ENCODE data around the gene GPAM. TPM values are rescaled to one million over a fixed set of nuclear protein-coding genes. Genes with fewer than 3 reads are reported as not detected.
"Not testable (repeated sequence)": the region's sequence is repeated elsewhere in the genome, so short reads cannot be mapped to it uniquely, and the experiment has no call there.

GPAM gene
- total and polyA plus RNA-seq, 7 experiments from 2014 or later: 2.6 to 11.3 (median 4.3) TPM

DNA sequence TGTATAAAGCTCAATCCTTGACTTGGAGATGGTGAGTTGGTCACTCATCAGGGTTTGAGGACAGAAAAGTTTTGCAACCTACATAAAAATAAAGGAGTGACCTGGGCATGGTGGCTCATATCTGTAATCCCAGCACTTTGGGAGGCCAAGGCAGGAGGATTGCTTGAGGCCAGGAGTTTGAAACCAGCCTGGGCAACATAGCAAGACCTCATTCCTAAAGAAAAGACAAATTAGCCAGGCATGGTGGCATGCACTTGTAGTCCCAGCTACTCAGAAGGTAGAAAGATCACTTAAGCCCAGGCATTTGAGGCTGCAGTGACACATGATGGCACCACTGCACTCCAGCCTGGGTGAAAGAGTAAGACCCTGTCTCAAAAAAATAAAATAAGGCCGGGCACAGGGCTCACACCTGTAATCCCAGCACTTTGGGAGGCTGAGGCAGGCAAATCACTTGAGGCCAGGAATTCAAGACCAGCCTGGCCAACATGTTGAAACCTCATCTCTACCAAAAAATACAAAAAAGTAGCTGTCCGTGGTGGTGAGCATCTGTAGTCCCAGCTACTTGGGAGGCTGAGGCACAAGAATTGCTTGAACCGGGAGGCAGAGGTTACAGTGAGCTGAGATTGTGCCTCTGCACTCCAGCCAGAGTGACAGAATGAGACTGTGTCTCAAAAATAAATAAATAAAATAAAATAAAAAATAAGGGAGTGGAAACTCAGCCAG, 45.0 kb upstream of the GPAM start:
- intact Hi-C loops (cut with micrococcal nuclease); H3K9me3 ChIP-seq (ENCODE audit: control insufficient read depth in 2 of 3, low read length in 3 of 3); H3K4me3 Mint-ChIP-seq; H3K36me3 Mint-ChIP-seq; DNase-seq; H3K4me1 ChIP-seq (ENCODE audit: control insufficient read depth in 2 of 2, insufficient read depth in 2 of 2, low read length in 2 of 2); H3K4me3 ChIP-seq (ENCODE audit: low read length); H3K9me3 Mint-ChIP-seq; H3K27ac Mint-ChIP-seq; ATAC-seq; POLR2A ChIA-PET; H3K36me3 ChIP-seq (ENCODE audit: control insufficient read depth in 2 of 3, insufficient read depth in 3 of 3, low read length in 3 of 3); H3K27me3 ChIP-seq (ENCODE audit: control insufficient read depth in 2 of 2, insufficient read depth in 2 of 2, low read length in 2 of 2); H3K4me1 Mint-ChIP-seq; H3K27ac ChIP-seq (ENCODE audit: low read depth, low read length): not testable (repeated sequence)
- CTCF ChIA-PET: interaction anchor here (0.9 kb wide), 1 partner anchor 12 kb away, joined by 8 read pairs; no protein-coding TSS in a partner anchor
- H3K27me3 Mint-ChIP-seq: peaks cover 5 to 40% (median 16%) of the 10 kb centered on the region in 5 donors

DNA sequence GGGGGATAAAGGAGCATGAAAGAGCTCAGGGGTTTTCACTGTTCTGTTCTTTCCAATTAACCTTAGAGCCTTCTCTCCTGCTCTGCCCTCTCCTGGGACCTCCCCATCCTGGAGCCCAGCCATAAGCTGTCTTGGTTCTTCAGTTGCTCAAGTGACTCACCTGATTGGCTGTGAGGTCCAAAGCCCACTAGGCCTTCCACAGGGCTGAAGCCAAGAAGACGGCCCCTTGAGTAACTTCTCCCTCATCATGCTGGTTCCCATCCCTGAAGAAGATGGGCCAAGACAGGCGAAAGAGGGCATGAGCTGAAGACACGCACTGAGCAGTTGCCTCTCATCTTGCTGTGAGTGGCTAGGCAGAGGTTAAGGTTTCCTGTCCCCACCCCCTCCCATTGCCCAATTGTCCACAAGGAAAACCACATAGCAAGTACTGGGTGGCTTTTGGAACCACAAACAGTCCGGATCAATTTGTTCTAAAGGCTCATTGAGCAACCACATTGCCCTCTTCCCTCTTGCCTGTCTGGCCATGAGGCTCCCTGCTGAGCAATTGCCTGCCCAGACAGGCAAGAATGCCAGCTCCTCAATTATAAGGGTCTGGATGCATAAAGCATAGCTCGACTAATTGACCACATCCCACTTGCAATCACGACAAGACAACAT, 43.9 kb upstream of the GPAM start:
- CTCF ChIA-PET: interaction anchor here (0.9 kb wide), 1 partner anchor 13 kb away, joined by 8 read pairs; no protein-coding TSS in a partner anchor

DNA sequence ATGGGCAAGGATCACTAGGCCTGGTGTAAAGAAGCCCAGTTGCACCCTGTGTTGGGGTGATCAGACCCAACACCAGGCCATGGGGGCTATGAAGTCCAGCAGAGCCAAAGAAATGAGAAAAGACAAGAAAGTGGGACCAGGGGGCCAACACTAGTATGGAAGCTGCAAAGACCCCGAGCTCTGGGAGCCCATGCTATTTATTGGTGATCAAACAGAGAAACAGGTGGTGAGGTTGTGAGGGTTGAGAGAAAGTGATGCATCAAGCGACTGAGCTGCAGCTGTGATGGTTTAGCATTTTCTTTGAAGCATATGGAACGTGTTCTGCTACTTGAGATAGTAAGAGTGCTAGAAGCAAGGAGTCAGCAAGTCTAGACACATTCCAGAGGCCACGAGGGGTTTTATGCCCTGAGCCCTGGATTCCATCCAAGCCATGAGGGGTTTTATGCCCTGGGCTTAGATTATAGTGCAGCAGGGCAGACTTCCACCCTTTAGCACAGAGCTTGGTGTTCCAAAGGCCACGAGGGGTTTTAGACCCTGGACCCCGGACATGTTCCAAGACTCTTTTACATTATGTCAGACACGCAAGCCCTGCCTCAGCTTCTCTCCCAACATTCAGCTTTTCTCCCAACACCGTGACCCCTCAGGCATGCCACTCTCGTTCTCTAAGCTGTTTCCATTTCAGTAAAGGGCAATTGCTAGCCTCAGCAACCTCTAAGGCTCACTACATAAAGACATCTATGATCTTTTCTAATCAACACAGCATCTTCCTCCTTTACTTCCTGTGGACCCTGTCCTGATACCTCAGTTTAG, 43.1 kb upstream of the GPAM start:
- intact Hi-C loops (cut with micrococcal nuclease): no loop called here
- H3K4me1 Mint-ChIP-seq: no peaks in the 10 kb centered on the region

More for the DNA sequence above, 43.9 kb upstream of the GPAM start:
- H3K4me3 ChIP-seq (ENCODE audit: low read length): no peak overlapping the region
- H3K36me3 Mint-ChIP-seq: no peaks in the 10 kb centered on the region
- no peak overlapping the region for H3K27ac Mint-ChIP-seq
- no peaks in the 10 kb centered on the region for H3K27me3 ChIP-seq (ENCODE audit: control insufficient read depth in 2 of 2, insufficient read depth in 2 of 2, low read length in 2 of 2)
- H3K4me1 Mint-ChIP-seq: no peaks in the 10 kb centered on the region
- H3K27me3 Mint-ChIP-seq: peaks cover 5 to 42% (median 21%) of the 10 kb centered on the region in 5 donors
- no peaks in the 10 kb centered on the region for H3K36me3 ChIP-seq (ENCODE audit: control insufficient read depth in 2 of 3, insufficient read depth in 3 of 3, low read length in 3 of 3)
- no peak overlapping the region for H3K4me3 Mint-ChIP-seq
- peaks cover 0 to 4% (median 0%) of the 10 kb centered on the region in 11 donors for H3K9me3 Mint-ChIP-seq
- POLR2A ChIA-PET: interaction anchor here (0.6 kb wide), 1 partner anchor 13 kb away, joined by 5 read pairs; no protein-coding TSS in a partner anchor
- ATAC-seq: no peak
- no peak for DNase-seq
- H3K27ac ChIP-seq (ENCODE audit: low read depth, low read length): no peak overlapping the region
- no peaks in the 10 kb centered on the region for H3K4me1 ChIP-seq (ENCODE audit: control insufficient read depth in 2 of 2, insufficient read depth in 2 of 2, low read length in 2 of 2)
- intact Hi-C loops (cut with micrococcal nuclease): no loop called here
- no peaks in the 10 kb centered on the region for H3K9me3 ChIP-seq (ENCODE audit: control insufficient read depth in 2 of 3, low read length in 3 of 3)

GRCh38 chr10:112225771-112226438, 42.3 kb upstream of the GPAM start:
- Histone ChIP-seq H3K4me3 (ENCODE audit: low read length) (no peak overlapping the region), H3K4me1 (ENCODE audit: control insufficient read depth in 2 of 2, insufficient read depth in 2 of 2, low read length in 2 of 2) (no peaks in the 10 kb centered on the region), H3K27me3 (ENCODE audit: control insufficient read depth in 2 of 2, insufficient read depth in 2 of 2, low read length in 2 of 2) (no peaks in the 10 kb centered on the region), H3K27ac (ENCODE audit: low read depth, low read length) (no peak overlapping the region), H3K36me3 (ENCODE audit: control insufficient read depth in 2 of 3, insufficient read depth in 3 of 3, low read length in 3 of 3) (no peaks in the 10 kb centered on the region), H3K9me3 (ENCODE audit: control insufficient read depth in 2 of 3, low read length in 3 of 3) (no peaks in the 10 kb centered on the region)
- Mint-ChIP-seq H3K9me3 (peaks cover 0 to 5% (median 0%) of the 10 kb centered on the region in 11 donors), H3K27ac (no peak overlapping the region), H3K4me3 (no peak overlapping the region), H3K36me3 (no peaks in the 10 kb centered on the region), H3K4me1 (no peaks in the 10 kb centered on the region), H3K27me3 (peaks cover 1 to 35% (median 21%) of the 10 kb centered on the region in 5 donors)
- DNase-seq: no peak
- ChIA-PET POLR2A (interaction anchor here (0.7 kb wide), 1 partner anchor 23 kb away, joined by 3 read pairs; no protein-coding TSS in a partner anchor), CTCF (no interaction called here)
- intact Hi-C loops (cut with micrococcal nuclease): no loop called here
- no peak for ATAC-seq

More for the DNA sequence above, 43.1 kb upstream of the GPAM start:
- Mint-ChIP-seq H3K36me3 (no peaks in the 10 kb centered on the region), H3K27ac (no peak overlapping the region), H3K27me3 (peaks cover 5 to 39% (median 21%) of the 10 kb centered on the region in 5 donors), H3K4me3 (no peak overlapping the region), H3K9me3 (peaks cover 0 to 4% (median 0%) of the 10 kb centered on the region in 11 donors)
- no peaks in the 10 kb centered on the region for H3K9me3 ChIP-seq (ENCODE audit: control insufficient read depth in 2 of 3, low read length in 3 of 3)
- no peak for ATAC-seq
- no peaks in the 10 kb centered on the region for H3K4me1 ChIP-seq (ENCODE audit: control insufficient read depth in 2 of 2, insufficient read depth in 2 of 2, low read length in 2 of 2)
- DNase-seq: no peak
- no peaks in the 10 kb centered on the region for H3K36me3 ChIP-seq (ENCODE audit: control insufficient read depth in 2 of 3, insufficient read depth in 3 of 3, low read length in 3 of 3)
- POLR2A ChIA-PET: no interaction called here
- H3K27me3 ChIP-seq (ENCODE audit: control insufficient read depth in 2 of 2, insufficient read depth in 2 of 2, low read length in 2 of 2): no peaks in the 10 kb centered on the region
- no peak overlapping the region for H3K4me3 ChIP-seq (ENCODE audit: low read length)
- CTCF ChIA-PET: no interaction called here
- H3K27ac ChIP-seq (ENCODE audit: low read depth, low read length): no peak overlapping the region

- peaks cover 0 to 3% (median 0%) of the 10 kb centered on the region in 3 experiments for H3K9me3 ChIP-seq (ENCODE audit: control insufficient read depth in 2 of 3, low read length in 3 of 3)
- intact Hi-C loops (cut with micrococcal nuclease): no loop called here
- ChIA-PET CTCF (no interaction called here), POLR2A (no interaction called here)
- H3K27me3 ChIP-seq (ENCODE audit: control insufficient read depth in 2 of 2, insufficient read depth in 2 of 2, low read length in 2 of 2): no peaks in the 10 kb centered on the region
- ATAC-seq (no peak), DNase-seq (no peak)
- peaks cover 0 to 39% (median 18%) of the 10 kb centered on the region in 5 donors for H3K27me3 Mint-ChIP-seq
- peaks cover 0 to 13% (median 7%) of the 10 kb centered on the region in 11 donors for H3K9me3 Mint-ChIP-seq
- no peak overlapping the region for H3K4me3 ChIP-seq (ENCODE audit: low read length)
- H3K4me1 ChIP-seq (ENCODE audit: control insufficient read depth in 2 of 2, insufficient read depth in 2 of 2, low read length in 2 of 2): no peaks in the 10 kb centered on the region
- H3K27ac Mint-ChIP-seq: no peak overlapping the region
- no peak overlapping the region for H3K27ac ChIP-seq (ENCODE audit: low read depth, low read length)
- H3K4me1 Mint-ChIP-seq: no peaks in the 10 kb centered on the region
- no peaks in the 10 kb centered on the region for H3K36me3 ChIP-seq (ENCODE audit: control insufficient read depth in 2 of 3, insufficient read depth in 3 of 3, low read length in 3 of 3)
- no peak overlapping the region for H3K4me3 Mint-ChIP-seq
- peaks cover 0 to 5% (median 0%) of the 10 kb centered on the region in 5 donors for H3K36me3 Mint-ChIP-seq
These were observed 41.5 kb upstream of the GPAM start for GRCh38 chr10:112224933-112225529.

DNA sequence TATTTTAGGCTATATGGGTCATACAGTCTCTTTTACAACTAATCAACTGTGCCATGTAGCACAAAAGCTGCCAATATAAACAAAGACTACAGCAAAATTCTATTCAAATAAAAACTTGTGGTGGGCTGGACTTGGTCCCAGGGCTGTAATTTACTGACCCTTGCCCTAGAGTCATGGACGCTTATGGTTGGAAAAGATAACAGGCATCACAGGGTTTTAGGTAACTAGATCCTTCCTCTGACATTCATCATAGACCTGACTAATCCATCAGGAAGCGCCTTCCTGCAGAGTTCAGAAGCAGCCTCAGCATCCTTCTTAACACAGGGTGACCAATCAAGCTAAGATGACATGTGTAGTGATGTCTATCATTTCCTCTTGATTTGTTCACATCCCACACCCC, 40.2 kb upstream of the GPAM start:
- Mint-ChIP-seq H3K27me3 (peaks cover 0 to 38% (median 18%) of the 10 kb centered on the region in 5 donors), H3K4me3 (no peak overlapping the region), H3K4me1 (no peaks in the 10 kb centered on the region), H3K27ac (no peak overlapping the region), H3K36me3 (peaks cover 0 to 5% (median 0%) of the 10 kb centered on the region in 5 donors), H3K9me3 (peaks cover 0 to 23% (median 8%) of the 10 kb centered on the region in 11 donors)
- CTCF ChIA-PET: no interaction called here
- H3K27ac ChIP-seq (ENCODE audit: low read depth, low read length): no peak overlapping the region
- ATAC-seq (no peak), DNase-seq (no peak)
- H3K36me3 ChIP-seq (ENCODE audit: control insufficient read depth in 2 of 3, insufficient read depth in 3 of 3, low read length in 3 of 3): no peaks in the 10 kb centered on the region
- no peaks in the 10 kb centered on the region for H3K27me3 ChIP-seq (ENCODE audit: control insufficient read depth in 2 of 2, insufficient read depth in 2 of 2, low read length in 2 of 2)
- POLR2A ChIA-PET: no interaction called here
- H3K9me3 ChIP-seq (ENCODE audit: control insufficient read depth in 2 of 3, low read length in 3 of 3): peaks cover 0 to 5% (median 0%) of the 10 kb centered on the region in 3 experiments
- intact Hi-C loops (cut with micrococcal nuclease): no loop called here
- H3K4me3 ChIP-seq (ENCODE audit: low read length): no peak overlapping the region
- no peaks in the 10 kb centered on the region for H3K4me1 ChIP-seq (ENCODE audit: control insufficient read depth in 2 of 2, insufficient read depth in 2 of 2, low read length in 2 of 2)

Measured in naive thymus-derived CD4-positive, alpha-beta T cell (primary cell).